DLD1 (cell line): ENCODE data around the gene NCOR1.
"Not testable (repeated sequence)": the region's sequence is repeated elsewhere in the genome, so short reads cannot be mapped to it uniquely, and the experiment has no call there.

Source experiments
- in situ Hi-C: cut with HindIII; loops from 2 replicates; pipeline ENCODE4 v1.10.0; 2017; ENCODE audit warnings: low sequenced_read_pairs

Gene NCOR1

DNA sequence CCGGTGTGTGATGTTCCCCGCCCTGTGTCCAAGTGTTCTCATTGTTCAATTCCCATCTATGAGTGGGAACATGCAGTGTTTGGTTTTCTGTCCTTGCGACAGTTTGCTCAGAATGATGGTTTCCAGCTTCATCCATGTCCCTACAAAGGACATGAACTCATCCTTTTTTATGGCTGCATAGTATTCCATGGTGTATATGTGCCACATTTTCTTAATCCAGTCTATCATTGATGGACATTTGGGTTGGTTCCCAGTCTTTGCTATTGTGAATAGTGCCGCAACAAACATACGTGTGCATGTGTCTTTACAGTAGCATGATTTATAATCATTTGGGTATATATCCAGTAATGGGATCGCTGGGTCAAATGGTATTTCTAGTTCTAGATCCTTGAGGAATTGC lies 63.0 kb downstream of the NCOR1 start:
- in situ Hi-C loops: not testable (repeated sequence)

GRCh38 chr17:16150251-16150856 lies 65.0 kb downstream of the NCOR1 start:
- in situ Hi-C loops: no loop called here

- in situ Hi-C loops: no loop called here
Measured at GRCh38 chr17:16148596-16148995, 66.7 kb downstream of the NCOR1 start.

- in situ Hi-C loops: not testable (repeated sequence)
Measured at GRCh38 chr17:16145319-16145890, 69.9 kb downstream of the NCOR1 start.

DNA sequence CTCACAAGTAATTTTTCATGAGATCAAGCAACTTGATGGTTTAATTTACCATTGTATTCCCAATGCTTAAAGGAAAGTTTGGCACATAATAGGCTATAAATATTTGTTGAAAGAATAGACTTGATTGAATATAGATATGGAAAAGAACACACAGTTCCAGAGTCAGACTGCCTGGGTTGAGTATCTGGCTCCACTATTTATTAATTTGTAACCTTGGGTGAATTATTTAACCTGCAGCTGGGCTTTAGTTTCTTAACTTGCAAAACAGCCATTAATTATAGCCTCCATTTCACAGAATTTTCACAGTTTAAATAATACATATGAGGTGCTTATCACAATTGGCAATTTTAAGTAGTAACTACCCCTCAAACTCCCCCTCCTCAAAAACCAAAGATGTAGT lies 73.6 kb downstream of the NCOR1 start:
- in situ Hi-C loops: no loop called here

DNA sequence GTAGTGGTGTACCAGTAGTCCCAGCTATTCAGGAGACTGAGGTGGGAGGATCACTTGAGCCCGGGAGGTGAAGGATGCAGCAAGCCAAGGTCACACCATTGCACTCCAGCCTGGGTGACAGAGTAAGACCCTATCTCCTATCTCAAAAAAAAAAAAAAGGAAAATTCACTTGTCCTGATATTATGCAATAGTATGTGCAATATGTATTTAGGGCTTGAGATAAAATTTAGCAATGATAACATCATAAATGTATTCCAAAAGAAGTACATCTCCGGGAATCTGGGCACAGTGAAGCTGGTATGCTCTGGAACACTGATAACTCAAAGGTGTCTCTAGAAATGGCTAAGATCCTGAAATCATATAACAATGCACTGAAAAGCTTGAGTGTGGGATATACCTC lies 74.5 kb downstream of the NCOR1 start:
- in situ Hi-C loops: no loop called here

DNA sequence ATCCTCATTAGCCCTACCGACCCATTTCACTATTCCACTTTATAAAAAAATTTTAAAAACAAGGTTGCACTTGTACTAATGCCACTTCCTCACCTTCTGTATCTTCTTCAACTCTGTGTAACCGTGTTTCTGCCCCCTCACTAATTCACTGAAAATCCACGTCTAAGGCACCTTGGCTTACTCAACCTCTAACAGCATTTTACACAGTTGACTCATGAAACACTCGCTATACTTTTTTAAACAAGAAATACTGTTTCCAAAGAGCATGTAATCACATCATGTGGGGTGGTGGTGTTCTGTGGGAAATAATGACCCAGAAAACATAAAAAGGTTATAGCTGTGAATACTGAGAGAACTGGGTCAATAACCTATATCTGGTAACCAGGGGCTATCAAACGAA lies 79.9 kb downstream of the NCOR1 start:
- in situ Hi-C loops: no loop called here

DNA sequence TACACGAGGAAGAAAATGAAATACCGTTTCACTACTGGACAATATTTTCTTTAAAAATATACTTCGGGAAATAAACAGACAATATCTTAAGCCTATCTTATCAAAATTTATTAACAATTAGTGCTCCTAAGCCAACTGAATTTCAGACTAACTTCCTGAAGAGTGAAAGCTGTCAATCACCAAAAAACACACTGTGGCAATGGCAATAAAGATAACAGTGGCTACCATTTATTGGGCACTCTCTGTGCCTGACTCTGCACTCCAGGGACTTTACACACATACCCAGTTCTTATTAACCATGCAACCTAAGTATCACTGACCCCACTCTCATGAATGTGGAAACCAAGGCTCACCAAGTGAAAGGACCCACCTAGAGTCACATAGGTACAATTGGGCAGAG lies 83.7 kb downstream of the NCOR1 start:
- in situ Hi-C loops: no loop called here

DNA sequence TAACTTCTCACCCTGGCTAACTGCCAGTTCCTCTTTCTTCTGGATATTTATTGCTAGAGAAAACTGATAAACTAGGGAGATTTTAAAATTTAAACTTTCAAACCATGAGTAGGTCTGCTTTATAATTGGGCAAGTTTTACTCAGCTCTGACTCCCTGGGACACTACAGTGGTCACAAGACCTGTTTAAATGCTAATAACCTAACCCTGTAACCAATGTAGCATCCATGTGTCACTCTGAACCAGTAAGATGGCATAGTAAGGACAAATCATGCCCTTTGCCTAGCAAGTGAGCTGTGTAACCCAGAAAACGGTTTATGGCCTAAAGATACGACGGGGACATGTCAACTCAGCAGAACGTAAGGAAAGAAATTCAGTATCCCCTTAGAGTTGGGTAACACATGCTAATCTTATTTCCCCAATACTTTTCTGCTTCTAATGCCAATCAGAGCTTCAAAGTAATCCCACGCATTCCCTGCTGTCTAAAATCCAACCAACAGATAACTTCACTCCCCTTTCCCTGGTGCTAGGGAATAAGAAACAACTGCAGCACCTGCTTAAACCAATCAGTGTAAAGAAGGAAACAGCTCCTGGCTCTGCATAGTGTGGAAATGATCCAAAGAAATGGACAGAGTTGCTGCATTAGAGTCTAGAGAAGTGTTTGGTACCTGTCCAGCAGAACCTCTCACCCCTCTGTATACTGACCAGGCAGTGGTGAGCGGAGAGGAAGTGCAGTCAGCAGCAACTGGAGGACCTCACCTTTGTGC lies 85.7 kb downstream of the NCOR1 start:
- in situ Hi-C loops: no loop called here

DNA sequence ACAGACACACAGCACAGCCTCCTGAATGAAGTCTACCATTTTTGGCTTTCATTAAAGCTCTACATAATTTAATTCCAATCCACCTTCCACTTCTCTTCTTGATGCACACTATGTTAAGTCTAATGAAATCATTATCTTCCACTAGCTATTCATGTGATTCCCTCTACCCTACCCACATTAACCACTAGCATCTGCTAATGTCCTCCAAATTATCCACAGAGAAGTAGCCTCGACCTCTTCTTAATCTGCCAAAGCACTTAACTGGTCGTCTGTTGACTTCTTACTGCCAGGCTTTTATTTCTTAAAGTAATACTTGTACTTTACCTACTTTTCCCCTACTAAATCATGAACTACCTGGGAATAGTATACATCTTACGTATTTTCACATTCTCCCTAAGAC lies 91.8 kb downstream of the NCOR1 start:
- in situ Hi-C loops: no loop called here

DNA sequence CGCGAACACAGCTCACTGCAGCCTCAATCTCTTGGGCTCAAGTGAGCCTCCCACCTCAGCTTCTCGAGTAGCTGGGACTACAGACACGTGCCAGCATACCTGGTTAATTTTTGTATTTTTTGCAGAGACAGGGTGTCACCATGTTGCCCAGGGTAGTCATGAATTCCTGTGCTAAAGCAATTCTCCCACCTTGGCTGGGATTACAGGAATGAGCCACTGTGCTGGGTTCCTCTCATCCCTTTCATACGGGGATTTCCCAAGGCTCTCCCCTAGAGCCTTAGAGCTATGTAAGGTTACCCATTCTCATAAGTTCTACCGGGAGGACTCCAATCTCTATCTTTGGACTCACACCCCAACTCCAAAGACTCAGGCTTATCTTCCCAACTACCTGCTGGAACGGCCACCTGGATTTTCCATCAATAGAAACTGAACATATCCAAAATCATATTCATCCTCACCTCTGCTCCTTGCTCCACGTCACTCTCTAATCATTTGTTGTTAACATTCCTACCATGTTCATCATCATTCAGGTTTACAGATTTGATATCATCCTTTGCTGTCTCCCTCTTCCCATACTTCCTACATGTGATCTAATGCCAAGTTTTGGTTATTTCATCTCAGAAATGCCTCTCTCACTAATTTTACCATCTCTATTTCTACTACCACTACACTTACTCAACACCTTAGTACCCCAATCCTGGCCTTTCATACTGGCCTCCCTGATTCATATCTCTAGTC lies 92.5 kb downstream of the NCOR1 start:
- in situ Hi-C loops: no loop called here

GRCh38 chr17:16121915-16122314 lies 93.4 kb downstream of the NCOR1 start:
- in situ Hi-C loops: no loop called here

DNA sequence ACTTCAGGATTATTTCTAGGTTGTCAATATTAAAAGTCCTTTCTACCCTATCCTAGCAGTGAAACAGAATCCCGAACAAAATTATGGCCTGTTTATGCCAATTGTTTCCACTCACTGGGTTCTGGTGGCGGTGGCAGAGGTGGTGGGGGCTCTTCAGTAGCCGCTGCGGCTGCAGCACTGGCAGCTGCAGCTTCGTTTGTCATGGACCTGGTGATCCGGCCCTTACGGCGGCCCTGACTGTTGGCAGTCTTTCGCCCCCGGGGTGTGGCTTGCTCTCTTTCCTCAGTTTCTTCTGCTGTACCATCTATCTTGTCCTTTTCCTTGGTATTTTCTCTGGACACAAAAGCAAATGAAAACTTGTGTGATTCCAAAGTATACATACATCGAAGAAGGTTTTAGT lies 94.4 kb downstream of the NCOR1 start:
- in situ Hi-C loops: no loop called here

- in situ Hi-C loops: no loop called here
Measured at GRCh38 chr17:16117149-16117548, 98.2 kb downstream of the NCOR1 start.

DNA sequence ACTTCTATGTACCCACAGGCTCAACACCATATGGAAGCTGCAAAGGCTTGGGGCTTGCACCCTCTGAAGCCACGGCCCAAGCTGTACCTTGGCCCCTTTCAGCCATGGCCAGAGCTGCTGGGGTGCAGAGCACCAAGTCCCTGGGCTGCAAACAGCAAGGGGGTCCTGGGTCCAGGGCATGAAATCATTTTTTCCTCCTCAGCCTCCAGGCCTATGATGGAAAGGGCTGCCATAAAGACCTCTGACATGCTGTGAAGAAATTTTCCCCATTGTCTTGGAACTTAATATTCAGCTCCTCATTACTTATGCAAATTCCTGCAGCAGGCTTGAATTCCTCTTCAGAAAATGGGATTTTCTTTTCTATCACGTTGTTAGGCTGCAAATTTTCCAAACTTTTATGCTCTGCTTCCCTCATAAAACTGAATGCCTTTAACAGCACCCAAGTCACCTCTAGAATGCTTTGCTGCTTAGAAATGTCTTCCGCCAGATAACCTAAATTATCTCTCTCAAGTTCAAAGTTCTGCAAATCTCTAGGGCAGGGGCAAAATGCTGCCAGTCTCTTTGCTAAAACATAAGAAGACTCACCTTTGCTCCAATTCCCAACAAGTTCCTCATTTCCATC lies 100.1 kb downstream of the NCOR1 start:
- in situ Hi-C loops: not testable (repeated sequence)

- in situ Hi-C loops: no loop called here
Measured at GRCh38 chr17:16108871-16109270, 106.5 kb downstream of the NCOR1 start.

DNA sequence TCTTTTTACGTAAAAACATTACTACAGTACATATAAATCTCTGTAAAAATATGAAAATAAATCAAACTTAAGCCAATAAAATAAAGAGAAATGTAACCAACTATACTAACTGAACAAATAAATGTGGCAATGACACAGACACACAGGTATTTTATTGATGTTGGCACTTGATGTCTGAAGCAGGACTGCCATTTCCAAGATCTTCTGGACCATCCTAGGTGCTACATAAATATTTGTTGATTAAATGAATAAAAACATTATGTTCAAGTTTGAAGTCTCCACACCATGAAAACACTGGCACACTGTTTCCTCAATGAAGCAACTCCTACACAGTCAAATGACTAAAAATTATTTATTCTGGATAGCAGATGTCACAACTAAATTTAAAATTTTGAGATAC lies 106.9 kb downstream of the NCOR1 start:
- in situ Hi-C loops: no loop called here

- in situ Hi-C loops: no loop called here
Measured at GRCh38 chr17:16107165-16107770, 108.1 kb downstream of the NCOR1 start.

DNA sequence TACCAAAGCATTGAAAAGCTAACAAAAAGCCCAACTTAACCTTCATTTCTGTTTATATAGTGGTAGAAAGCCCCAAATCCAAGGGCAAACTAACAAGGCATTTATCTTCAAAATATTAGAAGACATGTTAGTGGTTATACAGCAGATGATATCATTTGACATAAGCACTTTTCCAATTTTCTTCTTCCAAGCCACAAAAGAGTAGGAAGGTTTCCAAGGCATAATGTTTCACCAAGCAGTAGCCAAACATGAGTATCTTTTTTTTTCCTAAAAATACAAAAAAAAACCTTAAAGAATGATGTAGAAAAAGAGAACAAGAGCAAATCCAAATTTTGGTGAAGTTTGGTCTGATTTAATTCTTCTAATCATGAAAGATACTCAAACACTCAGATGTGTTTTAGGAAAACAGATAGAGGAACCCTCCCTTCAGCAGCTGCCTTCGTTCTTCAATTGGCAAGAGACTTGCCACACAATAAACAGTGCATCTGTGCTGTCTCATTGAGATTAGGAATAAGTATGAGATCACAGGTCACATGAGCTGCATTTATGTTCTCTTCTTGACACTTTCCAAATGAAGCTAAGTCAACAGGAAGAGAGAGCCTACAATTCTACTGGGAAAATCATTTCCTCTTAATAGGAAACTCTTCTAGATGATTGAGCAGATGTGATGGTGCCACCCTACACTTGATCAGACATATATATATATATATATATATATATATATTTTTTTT lies 109.0 kb downstream of the NCOR1 start:
- in situ Hi-C loops: no loop called here

DNA sequence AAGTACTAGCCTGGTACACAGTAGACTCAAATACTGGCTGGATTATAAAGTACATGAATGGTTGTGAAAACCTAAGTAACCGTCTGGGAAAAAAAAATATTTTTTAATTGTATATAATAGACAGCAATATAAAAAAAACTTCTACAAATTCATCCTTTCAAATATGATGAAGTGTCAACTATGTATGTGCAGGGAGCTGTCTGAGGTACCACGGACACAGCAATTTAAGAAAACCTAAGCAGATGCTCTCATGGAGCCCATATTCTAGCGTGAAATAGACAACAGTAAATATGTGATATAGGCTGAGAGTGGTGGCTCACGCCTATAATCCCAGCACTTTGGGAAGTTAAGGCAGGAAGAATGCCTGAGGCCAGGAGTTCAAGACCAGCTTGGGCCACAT lies 111.1 kb downstream of the NCOR1 start:
- in situ Hi-C loops: no loop called here
